Mesodermal cell (in vitro differentiated cells): ENCODE results near the gene RHBDL3.

Source experiments
- H3K27ac ChIP-seq: 2 replicates; pipeline ENCODE4 v1.7.0; 2013; ENCODE audit warnings: mild to moderate bottlenecking, low read depth, low read length, moderate library complexity; ENCODE audit not compliant: severe bottlenecking
- H3K36me3 ChIP-seq: 2 replicates; pipeline ENCODE4 v1.7.1; 2013; ENCODE audit warnings: mild to moderate bottlenecking, low read length, moderate library complexity; ENCODE audit not compliant: control insufficient read depth, insufficient read depth
- H3K4me1 ChIP-seq: one replicate; pipeline ENCODE4 v1.7.1; 2013; ENCODE audit warnings: mild to moderate bottlenecking, low read length; ENCODE audit not compliant: insufficient read depth, control insufficient read depth, poor library complexity, severe bottlenecking
- H3K4me3 ChIP-seq: 2 replicates; pipeline ENCODE4 v1.7.0; 2013; ENCODE audit warnings: low read length, control low read depth, mild to moderate bottlenecking; ENCODE audit not compliant: insufficient read depth, poor library complexity, severe bottlenecking; ENCODE audit errors: extremely low read depth
- H3K9me3 ChIP-seq: 2 replicates; pipeline ENCODE4 v1.7.1; 2013; ENCODE audit warnings: mild to moderate bottlenecking, low read length, moderate library complexity; ENCODE audit not compliant: control insufficient read depth
- WGBS, 2 experiments: methylation state at CpG; one replicate each; pipeline ENCODE4 v1.1.5; 2013; ENCODE audit warnings: missing lambda C conversion rate in 2 of 2; ENCODE audit not compliant: insufficient coverage in 2 of 2; 5-methylcytosine and 5-hydroxymethylcytosine counted together

Gene RHBDL3

GRCh38 chr17:32278815-32279214 is 13.2 kb downstream of the RHBDL3 start:
- Histone ChIP-seq H3K27ac (no peak overlapping the region), H3K4me1 (peaks cover 21% of the 10 kb centered on the region), H3K36me3 (no peaks in the 10 kb centered on the region), H3K4me3 (no peak overlapping the region), H3K9me3 (no peaks in the 10 kb centered on the region)
- WGBS, 2 experiments: 88 to 100% methylated on average over 2 of the region's 2 CpGs

- WGBS, 2 experiments: 21 to 33% methylated on average over 12 to 16 of the region's 21 CpGs
- H3K4me1 ChIP-seq: peaks cover 19% of the 10 kb centered on the region
- no peak overlapping the region for H3K4me3 ChIP-seq
- no peak overlapping the region for H3K27ac ChIP-seq
- H3K36me3 ChIP-seq: no peaks in the 10 kb centered on the region
- no peaks in the 10 kb centered on the region for H3K9me3 ChIP-seq
These were observed 14.5 kb downstream of the RHBDL3 start for GRCh38 chr17:32279891-32280716.

- Histone ChIP-seq H3K4me1 (peaks cover 10% of the 10 kb centered on the region), H3K27ac (no peak overlapping the region), H3K36me3 (no peaks in the 10 kb centered on the region), H3K9me3 (no peaks in the 10 kb centered on the region), H3K4me3 (no peak overlapping the region)
- WGBS, 2 experiments: 30 to 35% methylated on average over 4 to 5 of the region's 9 CpGs
These were observed 15.4 kb downstream of the RHBDL3 start for GRCh38 chr17:32281011-32281451.

GRCh38 chr17:32283745-32284201 is 18.1 kb downstream of the RHBDL3 start:
- no peak overlapping the region for H3K27ac ChIP-seq
- WGBS, 2 experiments: 85 to 90% methylated on average over 10 to 15 of the region's 20 CpGs
- peaks cover 8% of the 10 kb centered on the region for H3K4me1 ChIP-seq
- H3K4me3 ChIP-seq: no peak overlapping the region
- H3K9me3 ChIP-seq: no peaks in the 10 kb centered on the region
- no peaks in the 10 kb centered on the region for H3K36me3 ChIP-seq

GRCh38 chr17:32285306-32285705 is 19.7 kb downstream of the RHBDL3 start:
- no peaks in the 10 kb centered on the region for H3K36me3 ChIP-seq
- H3K4me3 ChIP-seq: no peak overlapping the region
- WGBS, 2 experiments: 93 to 95% methylated on average over 6 to 8 of the region's 8 CpGs
- H3K27ac ChIP-seq: no peak overlapping the region
- H3K9me3 ChIP-seq: no peaks in the 10 kb centered on the region
- peaks cover 4% of the 10 kb centered on the region for H3K4me1 ChIP-seq

- no peak overlapping the region for H3K4me3 ChIP-seq
- H3K9me3 ChIP-seq: no peaks in the 10 kb centered on the region
- peaks cover 4% of the 10 kb centered on the region for H3K4me1 ChIP-seq
- no peak overlapping the region for H3K27ac ChIP-seq
- WGBS, 2 experiments: 92 to 94% methylated on average over 9 of the region's 9 CpGs
- H3K36me3 ChIP-seq: no peaks in the 10 kb centered on the region
These were observed 20.3 kb downstream of the RHBDL3 start for GRCh38 chr17:32285746-32286517.

GRCh38 chr17:32286518-32286900 is 20.9 kb downstream of the RHBDL3 start:
- H3K4me3 ChIP-seq: no peak overlapping the region
- no peaks in the 10 kb centered on the region for H3K9me3 ChIP-seq
- WGBS, 2 experiments: 86 to 96% methylated on average over 3 to 5 of the region's 5 CpGs

GRCh38 chr17:32287804-32288511 is 22.3 kb downstream of the RHBDL3 start:
- Histone ChIP-seq H3K27ac (no peak overlapping the region), H3K9me3 (no peaks in the 10 kb centered on the region), H3K36me3 (no peaks in the 10 kb centered on the region), H3K4me3 (no peak overlapping the region), H3K4me1 (peaks cover 4% of the 10 kb centered on the region)
- WGBS, 2 experiments: 83 to 90% methylated on average over 9 to 10 of the region's 10 CpGs

More at GRCh38 chr17:32286518-32286900, 20.9 kb downstream of the RHBDL3 start:
- H3K27ac ChIP-seq: no peak overlapping the region
- H3K4me1 ChIP-seq: peaks cover 4% of the 10 kb centered on the region
- H3K36me3 ChIP-seq: no peaks in the 10 kb centered on the region

GRCh38 chr17:32288615-32289014 is 23.0 kb downstream of the RHBDL3 start:
- no peaks in the 10 kb centered on the region for H3K9me3 ChIP-seq
- peaks cover 4% of the 10 kb centered on the region for H3K4me1 ChIP-seq
- H3K4me3 ChIP-seq: no peak overlapping the region
- no peaks in the 10 kb centered on the region for H3K36me3 ChIP-seq
- 70 to 85% methylated on average over 2 to 5 of the region's 11 CpGs for WGBS, 2 experiments
- no peak overlapping the region for H3K27ac ChIP-seq

- Histone ChIP-seq H3K36me3 (no peaks in the 10 kb centered on the region), H3K4me1 (no peaks in the 10 kb centered on the region), H3K9me3 (no peaks in the 10 kb centered on the region), H3K27ac (no peak overlapping the region), H3K4me3 (no peak overlapping the region)
- WGBS, 2 experiments: 54 to 60% methylated on average over 9 of the region's 9 CpGs
These were observed 23.9 kb downstream of the RHBDL3 start for GRCh38 chr17:32289471-32290070.
